HG03565 (cell line): ENCODE data around the gene MRPS10.
"Not testable (repeated sequence)": the region's sequence is repeated elsewhere in the genome, so short reads cannot be mapped to it uniquely, and the experiment has no call there.

ENCODE experiments used
- ATAC-seq: cut with Tn5 transposase; IDR thresholded peaks from one replicate; pipeline ENCODE4 v1.9.1; 2021; ENCODE audit warnings: mild to moderate bottlenecking, moderate library complexity; ENCODE audit not compliant: unreplicated experiment

MRPS10 gene

DNA sequence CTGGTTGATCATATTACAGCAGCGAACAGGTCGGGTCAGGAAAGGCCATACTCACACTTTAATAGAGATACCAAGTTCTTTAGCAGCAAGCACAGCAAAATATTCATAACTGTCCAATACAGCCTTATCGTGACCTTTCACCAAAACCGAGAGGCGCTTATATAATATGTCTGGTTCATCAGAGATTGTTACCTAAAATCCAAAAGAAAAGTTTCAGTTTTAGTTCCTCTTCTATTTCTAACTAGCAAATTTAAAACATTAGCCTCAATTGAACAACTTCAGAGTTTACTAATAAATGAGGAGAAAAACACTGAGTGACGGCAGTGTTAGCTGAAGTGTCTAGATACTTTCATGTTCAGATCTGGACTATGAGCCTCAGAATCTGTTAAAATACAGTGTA is 5.9 kb downstream of the MRPS10 start:
- ATAC-seq: no peak

DNA sequence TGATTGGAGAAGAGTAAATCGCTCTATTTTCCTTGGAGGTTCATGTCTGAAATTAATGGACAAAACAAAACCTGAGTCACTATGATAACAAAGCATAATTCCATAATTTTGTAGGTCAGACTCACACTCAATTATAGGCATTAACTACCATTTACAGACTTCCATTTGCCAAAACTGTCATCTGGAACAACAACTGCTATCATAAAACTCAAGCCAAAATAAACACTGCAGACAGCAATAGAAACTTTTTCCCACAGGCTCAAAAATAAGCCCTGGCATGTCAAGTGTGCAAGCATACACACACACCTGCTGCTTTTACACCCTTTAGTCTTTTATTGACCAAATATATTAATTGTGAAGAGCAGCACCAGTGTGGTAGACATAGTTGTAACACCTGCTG is 7.1 kb downstream of the MRPS10 start:
- no peak for ATAC-seq

DNA sequence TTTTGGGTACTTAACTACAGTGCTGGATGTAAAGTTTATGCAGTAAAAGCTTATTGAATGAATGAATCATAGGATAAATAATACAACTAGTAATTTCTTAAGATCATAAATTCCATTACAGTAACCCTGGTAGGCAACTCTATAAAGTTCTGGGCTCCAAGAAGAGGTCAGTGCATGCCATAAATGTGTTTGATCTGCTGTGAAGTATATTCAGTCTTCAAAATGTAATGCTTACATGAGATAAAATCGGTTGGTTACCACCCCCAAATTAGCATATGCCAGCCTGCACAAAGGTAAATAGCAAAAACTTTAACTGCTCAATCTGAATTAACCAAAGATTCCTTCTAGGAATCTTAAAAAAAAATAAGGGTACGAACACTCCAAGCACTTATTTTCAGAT is 10.1 kb downstream of the MRPS10 start:
- ATAC-seq: not testable (repeated sequence)

DNA sequence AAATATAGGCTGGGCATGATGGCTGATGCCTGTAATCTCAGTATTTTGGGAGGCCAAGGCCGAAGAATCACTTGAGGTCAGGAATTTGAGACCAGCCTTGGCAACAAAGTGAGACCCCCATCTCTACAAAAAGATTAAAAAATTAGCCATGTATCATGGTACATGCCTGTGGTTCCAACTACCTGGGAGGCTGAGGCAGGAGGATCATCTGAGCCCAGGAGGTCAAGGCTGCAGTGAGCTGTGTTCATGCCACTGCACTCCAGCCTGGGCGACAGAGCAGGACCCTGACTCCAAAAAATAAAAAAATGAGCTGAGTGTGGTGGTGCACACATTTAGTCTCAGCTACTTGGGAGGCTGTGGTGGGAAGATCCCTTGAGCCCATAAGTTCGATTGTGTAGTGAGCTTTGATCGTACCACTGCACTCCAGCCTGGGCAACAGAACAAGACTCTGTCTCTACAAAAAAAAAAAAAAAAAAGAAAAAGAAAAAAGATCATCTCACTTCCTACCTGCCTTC is 12.8 kb downstream of the MRPS10 start:
- ATAC-seq: no peak

DNA sequence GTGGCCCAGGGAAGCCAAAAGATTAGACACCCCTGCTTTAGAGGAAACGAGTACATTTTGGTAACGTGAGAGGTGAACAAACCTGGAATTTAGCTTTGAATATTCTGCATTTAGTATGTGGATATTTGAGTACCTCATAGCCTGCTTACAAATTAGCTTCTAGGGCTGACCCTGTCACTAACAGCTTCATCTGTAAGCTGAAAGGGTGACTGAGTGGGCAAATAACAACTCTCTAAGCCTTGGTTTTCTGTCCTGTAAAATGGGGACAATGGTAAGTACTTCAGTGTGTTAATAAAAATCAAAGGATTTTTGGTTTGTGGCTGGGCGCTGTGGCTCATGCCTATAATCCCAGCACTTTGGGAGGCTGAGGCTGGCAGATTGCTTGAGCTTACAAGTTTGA is 14.5 kb downstream of the MRPS10 start:
- ATAC-seq: no peak

DNA sequence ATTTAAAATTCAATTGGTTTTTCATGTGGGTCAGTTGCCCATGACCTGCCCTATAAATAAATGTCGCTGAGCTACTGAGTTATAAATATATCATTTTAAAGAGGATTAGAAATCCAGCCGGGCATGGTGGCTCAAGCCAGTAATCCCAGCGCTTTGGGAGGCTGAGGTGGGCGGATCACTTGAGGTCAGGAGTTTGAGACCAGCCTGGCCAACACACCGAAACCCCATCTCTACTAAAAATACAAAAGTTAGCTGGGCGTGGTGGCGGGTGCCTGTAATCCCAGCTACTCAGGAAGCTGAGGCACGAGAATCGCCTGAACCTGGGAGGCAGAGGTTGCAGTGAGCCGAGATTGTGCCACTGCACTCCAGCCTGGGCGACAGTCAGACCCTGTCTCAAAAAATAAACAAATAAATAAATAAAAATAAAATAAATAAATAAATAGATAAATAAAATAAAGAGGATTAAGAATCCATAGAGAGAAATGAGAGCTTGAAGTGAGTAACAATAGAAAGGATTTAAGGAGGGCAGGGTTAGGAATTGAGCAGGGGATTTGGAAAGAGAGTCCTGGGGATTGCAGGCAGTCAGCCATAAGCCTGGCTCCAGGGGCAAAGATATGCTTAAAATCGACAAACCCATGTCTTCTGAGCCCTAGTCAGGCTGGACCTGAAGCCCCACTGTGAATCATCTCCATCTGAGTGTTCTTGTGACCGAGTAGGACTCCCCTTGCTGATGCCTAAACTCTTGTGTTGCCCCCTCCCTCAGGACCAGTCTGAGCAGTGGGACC is 15.3 kb downstream of the MRPS10 start:
- ATAC-seq: not testable (repeated sequence)

DNA sequence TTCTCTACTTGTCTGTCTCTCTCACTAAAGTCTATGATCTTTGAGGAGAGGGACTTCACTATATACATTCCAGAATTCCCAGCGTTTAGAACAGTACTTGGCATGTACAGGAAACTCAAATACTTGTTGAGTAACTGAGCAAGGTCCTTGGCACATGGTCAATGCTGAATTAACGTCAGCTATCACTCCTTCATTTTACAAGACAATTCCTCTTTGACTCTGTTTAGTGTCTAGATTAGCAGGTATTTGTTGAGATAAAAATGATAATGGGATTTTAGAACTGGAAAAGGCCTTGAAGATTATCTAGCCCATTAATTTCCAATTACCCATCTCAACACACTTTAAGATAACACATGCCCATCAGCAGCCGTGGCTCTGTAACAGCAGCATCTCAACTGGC is 16.3 kb downstream of the MRPS10 start:
- no peak for ATAC-seq

DNA sequence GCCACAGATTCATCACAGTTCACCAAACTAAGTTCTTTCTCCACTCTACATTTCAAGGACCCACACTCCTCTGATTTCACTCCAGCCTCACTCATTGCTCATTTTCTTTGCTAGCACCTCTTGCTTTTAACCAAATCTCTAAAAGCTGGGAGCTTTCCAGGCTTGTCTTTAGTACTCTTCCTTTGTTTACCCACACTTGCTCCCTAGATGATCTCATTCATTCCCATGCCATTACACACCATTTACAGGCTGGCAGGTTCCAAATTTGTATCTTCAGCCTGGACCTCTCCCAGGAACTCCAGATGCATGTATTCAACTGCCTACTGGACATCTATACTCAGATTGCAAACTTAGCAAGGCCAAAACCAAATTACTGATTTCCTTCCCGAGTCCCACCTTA is 17.6 kb downstream of the MRPS10 start:
- ATAC-seq: no peak

DNA sequence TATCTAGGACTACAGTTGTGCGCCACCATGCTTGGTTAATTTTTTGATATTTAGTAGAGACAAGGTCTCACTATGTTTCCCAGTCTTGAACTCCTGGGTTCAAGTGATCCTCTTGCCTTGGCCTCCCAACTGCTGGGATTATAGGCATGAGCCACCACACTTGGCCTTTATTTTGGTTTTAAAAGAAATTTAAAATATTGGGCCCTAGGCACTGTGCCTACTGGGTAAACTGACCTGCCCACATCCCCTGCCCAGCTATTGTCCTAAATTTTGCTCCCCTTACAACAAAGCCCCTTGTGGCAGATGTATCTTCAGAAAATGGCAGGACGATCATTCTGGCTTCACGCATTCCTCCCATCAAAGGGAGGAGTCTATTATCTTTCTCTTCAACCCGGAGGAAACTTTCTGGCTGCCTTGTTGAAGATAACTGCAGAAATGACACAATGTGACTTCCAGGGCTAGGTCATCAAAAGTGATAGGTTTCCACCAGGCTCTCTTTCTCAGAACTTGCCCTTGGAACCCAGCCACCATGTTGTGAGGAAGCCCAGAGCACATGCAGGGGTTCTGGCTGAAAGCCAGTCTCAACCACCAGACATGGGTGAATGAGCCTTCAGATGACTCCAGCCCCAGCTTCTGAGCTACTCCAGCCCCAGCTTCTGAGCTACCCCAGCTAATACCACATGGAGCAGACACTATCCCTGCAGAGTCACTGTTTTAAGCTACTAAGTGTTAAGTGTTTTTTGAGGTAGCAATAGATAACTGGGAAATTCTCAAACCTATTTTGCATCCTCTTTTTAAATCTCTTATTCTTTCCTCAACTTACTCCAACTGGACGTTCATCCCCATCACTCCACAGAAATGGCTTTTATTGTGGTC is 18.3 kb downstream of the MRPS10 start:
- ATAC-seq: no peak

DNA sequence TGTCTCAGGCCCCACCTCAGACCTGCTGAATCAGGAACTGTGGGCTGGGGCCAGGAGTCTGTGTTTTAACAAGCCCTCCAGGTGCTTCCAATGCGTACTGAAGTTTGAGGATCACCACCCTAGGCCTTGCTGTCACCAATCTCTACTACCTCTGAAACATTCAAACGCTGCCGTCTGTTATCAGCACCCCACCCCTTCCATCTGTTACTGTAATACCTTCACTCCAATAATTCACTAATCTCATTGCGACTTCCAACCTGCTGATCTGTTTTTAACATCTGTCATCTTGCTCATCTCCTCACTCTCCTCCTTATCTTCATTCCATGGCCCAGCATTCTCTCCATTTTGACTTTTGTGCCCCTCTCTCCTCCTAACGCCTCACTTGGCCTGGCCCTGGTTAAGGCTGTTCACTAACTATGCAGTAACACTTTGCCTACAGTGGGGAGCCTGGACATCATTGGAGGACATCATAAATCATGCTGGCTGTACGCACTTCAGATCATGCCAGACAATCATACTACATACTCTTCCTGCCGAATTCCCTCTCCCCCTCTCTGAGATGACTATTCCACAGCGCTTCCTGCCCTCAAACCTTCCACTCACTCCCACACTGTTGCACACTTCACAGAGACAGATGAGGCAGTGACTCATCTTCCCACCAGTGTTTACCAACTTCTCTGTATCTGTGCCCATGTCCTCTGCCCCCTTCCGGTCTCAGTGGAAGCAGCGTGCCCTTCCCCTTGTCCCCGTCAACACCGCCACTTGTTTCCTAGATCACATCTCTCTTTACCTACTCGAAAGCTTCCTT is 19.9 kb downstream of the MRPS10 start:
- ATAC-seq: no peak

DNA sequence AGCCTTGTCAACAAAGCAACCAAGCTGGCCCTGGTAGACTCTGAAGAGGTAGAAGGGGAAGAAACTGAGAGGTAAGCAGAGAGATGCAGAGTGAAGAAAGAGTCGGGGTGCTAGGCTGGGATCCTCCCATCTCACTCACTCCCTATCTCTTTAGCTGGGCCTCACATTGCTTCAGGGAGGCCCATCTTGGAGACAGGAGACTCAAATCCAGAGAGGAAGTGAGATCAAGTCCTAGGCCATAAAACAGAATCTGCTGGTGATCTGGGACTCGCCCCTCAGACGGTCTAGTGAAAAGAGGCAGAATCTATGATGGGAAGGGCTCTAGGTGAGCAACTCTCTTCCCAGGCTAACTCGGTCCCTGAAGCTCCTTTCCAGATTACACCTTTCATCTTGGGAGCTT is 22.2 kb downstream of the MRPS10 start:
- ATAC-seq: no peak

DNA sequence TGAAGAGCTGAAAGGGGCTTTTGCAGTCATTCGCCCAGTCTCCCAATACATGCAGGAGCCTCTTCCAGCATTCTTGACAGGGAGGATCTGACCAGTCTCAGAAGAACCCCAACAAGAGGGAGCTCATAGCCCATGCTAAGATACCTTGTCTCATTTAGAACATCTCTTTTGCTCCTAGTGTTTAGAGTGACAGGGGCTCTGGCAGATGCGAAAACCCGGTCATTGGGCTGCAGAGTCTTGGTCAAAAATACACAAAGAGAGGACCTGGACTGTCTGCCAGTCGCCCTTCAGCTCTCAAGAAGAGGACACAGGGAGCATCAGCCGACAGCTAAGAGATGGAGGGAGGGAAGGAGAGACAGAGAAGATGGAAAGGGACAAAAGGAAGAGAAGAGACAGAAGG is 23.6 kb downstream of the MRPS10 start:
- no peak for ATAC-seq

DNA sequence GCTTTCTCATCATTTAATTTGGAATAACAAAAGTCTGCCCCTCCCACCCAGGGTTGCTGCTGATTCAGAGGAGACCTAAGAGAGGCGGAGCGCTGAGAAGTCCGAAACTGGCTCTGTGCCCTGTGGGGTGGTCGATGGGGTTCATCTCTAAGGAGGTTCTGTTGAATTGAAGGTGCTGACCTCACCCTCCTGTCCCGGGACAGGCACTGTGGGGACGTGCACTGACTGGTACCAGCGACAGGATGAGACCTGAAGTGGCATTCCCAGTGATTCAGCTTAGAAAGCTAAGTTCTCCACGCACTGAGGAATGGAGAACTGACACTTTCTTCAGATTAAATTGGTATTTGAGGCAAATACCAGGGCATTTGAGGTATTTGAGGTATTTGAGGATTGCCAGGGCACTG is 24.2 kb downstream of the MRPS10 start:
- ATAC-seq: no peak

DNA sequence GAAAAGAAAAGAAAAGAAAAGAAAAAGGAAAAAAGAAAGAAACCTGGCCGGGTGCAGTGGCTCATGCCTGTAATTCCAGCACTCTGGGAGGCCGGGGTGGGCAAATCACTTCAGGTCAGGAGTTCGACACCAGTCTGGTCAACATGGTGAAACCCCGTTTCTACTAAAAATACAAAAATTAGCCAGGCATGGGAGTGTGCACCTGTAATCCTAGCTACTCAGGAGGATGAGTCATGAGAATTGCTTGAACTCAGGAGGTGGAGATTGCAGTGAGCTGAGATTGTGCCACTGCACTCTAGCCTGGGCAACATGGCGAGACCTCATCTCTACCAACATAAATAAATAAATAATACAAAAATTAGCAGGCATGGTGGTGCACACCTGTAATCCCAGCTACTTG is 25.3 kb downstream of the MRPS10 start:
- not testable (repeated sequence) for ATAC-seq

DNA sequence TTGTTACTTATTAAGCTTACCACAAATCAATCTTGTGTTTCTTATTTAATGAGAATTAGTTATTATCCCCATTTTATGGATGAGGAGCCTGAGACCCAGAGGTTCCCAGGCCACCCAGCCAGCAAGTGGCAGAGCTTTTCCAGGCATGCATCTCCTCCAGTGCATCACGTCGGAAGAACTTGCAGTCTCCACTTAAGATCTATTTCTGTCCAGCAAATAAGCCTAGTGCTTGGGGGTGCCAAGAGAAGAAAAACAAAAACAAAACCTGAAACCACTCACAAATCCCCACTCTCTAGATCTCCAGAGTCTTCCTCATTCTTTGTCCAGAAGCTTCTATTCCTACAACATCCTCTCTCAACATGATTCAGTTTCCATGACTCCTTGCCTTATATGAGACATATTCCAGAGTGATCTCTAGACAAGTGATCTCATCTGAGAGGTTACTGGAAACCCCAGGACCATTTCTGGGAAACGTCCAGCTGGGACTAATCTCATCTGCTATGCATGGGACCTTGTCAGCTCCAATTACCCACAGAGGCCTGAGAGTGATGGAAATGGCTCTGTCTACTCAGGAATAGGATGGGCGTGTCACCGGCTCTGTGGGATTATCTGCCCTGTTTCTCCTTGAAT is 27.0 kb downstream of the MRPS10 start:
- no peak for ATAC-seq

DNA sequence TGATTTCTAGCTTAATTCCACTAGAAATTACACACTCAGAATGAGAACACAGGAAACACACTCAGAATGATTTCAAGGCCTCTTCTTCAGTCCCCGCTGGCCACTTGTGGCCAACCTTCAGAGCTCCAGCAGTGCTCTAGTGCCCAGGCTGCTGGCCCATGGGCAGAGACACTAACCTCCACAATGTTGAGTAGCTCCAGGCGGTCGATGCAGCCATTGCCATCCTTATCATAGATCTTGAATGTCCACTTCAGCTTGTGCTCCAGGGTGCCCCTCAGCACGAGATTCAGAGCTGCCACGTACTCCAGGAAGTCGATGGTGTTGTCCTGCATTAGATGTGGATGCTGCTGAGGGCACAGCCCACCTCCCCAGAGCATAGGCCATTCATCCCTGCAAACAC is 29.3 kb downstream of the MRPS10 start:
- ATAC-seq: no peak

DNA sequence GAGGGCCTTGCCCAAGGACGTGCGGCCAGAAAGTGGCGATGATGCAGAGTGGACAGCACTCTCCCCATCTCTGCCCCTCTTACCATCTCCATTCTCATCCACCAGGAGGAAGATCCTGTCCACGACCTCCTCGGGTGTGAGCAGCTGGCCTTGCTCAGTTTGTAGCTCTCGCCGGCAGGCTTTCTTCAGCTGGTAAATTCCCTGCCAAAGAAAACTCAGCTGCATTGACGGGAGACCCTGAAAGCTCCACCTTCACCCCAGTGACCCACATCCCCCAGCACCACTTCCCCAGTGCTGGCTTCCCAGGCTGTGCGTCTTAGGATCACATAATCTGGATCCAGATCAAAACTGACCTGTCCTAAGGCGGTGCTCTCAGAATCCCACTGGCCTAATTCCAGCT is 32.1 kb downstream of the MRPS10 start:
- no peak for ATAC-seq

DNA sequence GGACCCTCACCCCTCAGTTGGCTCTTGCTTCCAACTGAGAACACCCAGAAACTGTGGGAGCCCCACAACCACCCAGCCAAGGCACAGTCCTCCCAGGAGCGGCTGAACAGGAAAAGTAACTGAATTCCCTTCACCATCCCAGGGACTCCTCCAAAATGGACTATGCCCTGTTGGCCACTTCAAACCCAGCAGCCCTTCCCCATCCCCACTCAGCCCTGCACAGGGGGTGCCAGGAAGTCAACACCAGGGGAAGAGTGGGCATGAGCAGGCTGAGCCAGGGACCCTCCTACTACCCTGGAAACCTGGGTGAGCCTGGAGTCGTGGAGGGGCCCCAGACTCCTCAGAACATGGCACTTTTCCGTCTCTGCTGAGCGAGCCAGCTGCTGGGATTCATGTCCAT is 33.2 kb downstream of the MRPS10 start:
- ATAC-seq: no peak

DNA sequence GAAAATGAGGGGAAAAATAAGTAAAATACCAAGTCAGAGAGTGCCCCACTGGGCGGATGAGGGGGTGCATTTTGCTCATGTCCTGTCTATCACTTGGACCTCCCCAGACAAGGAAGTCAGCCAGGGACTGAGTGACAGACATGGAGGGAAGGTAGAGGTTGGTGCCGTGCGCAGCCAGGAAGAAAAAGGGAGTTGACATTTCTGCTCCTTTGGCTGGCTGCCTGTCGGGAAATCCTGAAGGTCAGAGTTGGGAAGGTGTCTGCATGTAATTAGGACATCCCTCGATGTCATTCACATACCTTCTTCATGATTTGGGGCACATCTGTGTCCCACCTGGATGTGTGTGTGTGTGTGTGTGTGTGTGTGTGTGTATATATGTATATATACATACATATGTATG is 35.6 kb downstream of the MRPS10 start:
- ATAC-seq: no peak

DNA sequence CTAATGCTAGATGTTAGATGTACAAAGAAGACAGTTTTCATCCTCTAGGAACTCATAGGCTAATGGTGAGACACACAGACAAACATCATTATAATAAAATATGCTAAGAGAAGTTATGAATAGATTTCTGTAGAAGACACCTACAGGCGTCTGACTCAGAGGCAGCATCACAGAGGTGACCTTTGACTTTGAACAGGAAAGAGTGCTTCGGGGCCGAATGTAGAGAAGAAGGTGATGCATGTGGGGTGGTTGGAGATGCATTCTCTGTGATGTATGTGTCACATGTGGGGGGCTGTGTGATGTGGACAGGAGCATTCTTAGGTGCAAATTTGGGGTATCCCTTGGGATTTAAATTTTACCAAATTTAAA is 37.7 kb downstream of the MRPS10 start:
- no peak for ATAC-seq
